T-cell (primary cell): ENCODE results near the gene CCDC38. TPM values are rescaled to one million over a fixed set of nuclear protein-coding genes. Genes with fewer than 3 reads are reported as not detected.

Experiments used
- ATAC-seq, 4 experiments: fragments of 200-7000 bp in 3 of 4; fragments of 150-1000 bp in 1 of 4; cut with Tn5 transposase; replicated peaks in 1 of 4; 1 replicate in 3 of 4; 2 replicates in 1 of 4; pipeline ENCODE4 v1.10.0; 2021; ENCODE audit warnings: moderate library complexity in 3 of 4, mild to moderate bottlenecking in 2 of 4, moderate number of reproducible peaks in 1 of 4
- CTCF ChIA-PET, 2 donors: fragments of 300-600 bp; sonication (Branson Sonifier 250); formaldehyde crosslinking; loops; one replicate each; lab custom pipeline; 2022; ENCODE audit warnings: antibody characterized with exemption in 2 of 2; lab: Charles Lee
- POLR2A ChIA-PET, 2 donors: fragments of 300-600 bp; sonication (Branson Sonifier 250); formaldehyde crosslinking; loops; one replicate each; lab custom pipeline; 2022; ENCODE audit warnings: antibody characterized with exemption in 2 of 2; lab: Charles Lee
- DNase-seq, 35 experiments: peaks; one replicate each; pipeline versions ENCODE4 v3.0.0 to v3.0.0-alpha.2; 2013 to 2023
- H3K27ac ChIP-seq: one replicate; pipeline ENCODE4 v1.5.1; 2013; ENCODE audit warnings: low read length
- H3K27me3 ChIP-seq, 2 experiments: replicated peaks in 1 of 2; 1 replicate in 1 of 2; 2 replicates in 1 of 2; pipeline versions ENCODE4 v1.6.1 to v1.7.0; 2013; ENCODE audit warnings: low read length in 1 of 2, mixed read lengths in 1 of 2; ENCODE audit not compliant: control insufficient read depth in 2 of 2, insufficient read depth in 2 of 2; ENCODE audit errors: extremely low read depth in 1 of 2
- H3K36me3 ChIP-seq, 2 donors: 1 replicate in 1 of 2; 2 replicates in 1 of 2; pipeline versions ENCODE4 v1.6.1 to v1.7.0; 2013; ENCODE audit warnings: low read length in 1 of 2; ENCODE audit not compliant: control insufficient read depth in 2 of 2, insufficient read depth in 1 of 2; ENCODE audit errors: extremely low read depth in 1 of 2
- H3K4me1 ChIP-seq, 2 experiments: 1 replicate in 1 of 2; 2 replicates in 1 of 2; pipeline versions ENCODE4 v1.6.1 to v1.7.0; 2013; ENCODE audit warnings: low read length in 2 of 2, mixed read lengths in 1 of 2; ENCODE audit not compliant: insufficient read depth in 2 of 2, control insufficient read depth in 1 of 2; ENCODE audit errors: extremely low read depth in 1 of 2
- H3K4me3 ChIP-seq, 2 donors: 1 replicate in 1 of 2; 2 replicates in 1 of 2; pipeline versions ENCODE4 v1.5.1 to v1.7.0; 2013; ENCODE audit warnings: mild to moderate bottlenecking in 2 of 2, low read length in 1 of 2, moderate library complexity in 1 of 2; ENCODE audit not compliant: control insufficient read depth in 1 of 2; ENCODE audit errors: extremely low read depth in 1 of 2
- H3K9me3 ChIP-seq: 2 replicates; pipeline ENCODE4 v1.7.0; 2013
- H3K27ac Mint-ChIP-seq, 2 donors: one replicate each; pipeline ENCODE4 v1.8.0; 2020 to 2021; ENCODE audit warnings: mild to moderate bottlenecking in 2 of 2, mixed read lengths in 2 of 2
- H3K27me3 Mint-ChIP-seq, 2 donors: one replicate each; pipeline ENCODE4 v1.8.0; 2021 to 2022; ENCODE audit warnings: mixed read lengths in 2 of 2
- H3K36me3 Mint-ChIP-seq: one replicate; pipeline ENCODE4 v1.8.0; 2021; ENCODE audit warnings: mixed read lengths
- H3K4me1 Mint-ChIP-seq, 3 donors: one replicate each; pipeline ENCODE4 v1.8.0; 2020 to 2022; ENCODE audit warnings: mixed read lengths in 3 of 3, mild to moderate bottlenecking in 1 of 3
- H3K4me3 Mint-ChIP-seq, 3 donors: one replicate each; pipeline ENCODE4 v1.8.0; 2020 to 2022; ENCODE audit warnings: mild to moderate bottlenecking in 3 of 3, mixed read lengths in 3 of 3, moderate library complexity in 3 of 3
- H3K9me3 Mint-ChIP-seq, 3 donors: one replicate each; pipeline ENCODE4 v1.8.0; 2020 to 2022; ENCODE audit warnings: mixed read lengths in 3 of 3
- WGBS: methylation state at CpG from one replicate; pipeline ENCODE4 v1.1.5; 2013; ENCODE audit warnings: missing lambda C conversion rate; ENCODE audit not compliant: insufficient coverage; 5-methylcytosine and 5-hydroxymethylcytosine counted together
- total RNA-seq, 35 experiments: library from RNA in 6 of 35; stranded (reverse) in 6 of 35; fragments of 120-200 nt in 1 of 35; gene quantifications; one replicate each; pipeline versions ENCODE4 v1.2.1 to v1.2.4 and lab custom pipeline; 2013 to 2026

Gene CCDC38
- total RNA-seq, 5 donors from 2014 or later (not counting 1 experiment from before 2014, with no cell fraction given), result 0.14 to 1.4 (median 0.49) TPM; not detected in 2

GRCh38 chr12:95859344-95859816 lies 83.0 kb downstream of the CCDC38 start:
- peaks cover 13 to 26% of the 10 kb centered on the region in 2 experiments for H3K4me1 ChIP-seq
- peaks cover 0 to 3% of the 10 kb centered on the region in 2 donors for H3K27me3 Mint-ChIP-seq
- H3K4me3 Mint-ChIP-seq, result no peak overlapping the region
- ATAC-seq (peak in 3 of 4 experiments; percentile 4 to 10 (median 6)), DNase-seq (peak in 3 of 35 experiments; percentile 7 to 27 (median 20))
- H3K36me3 Mint-ChIP-seq, result peaks cover 29% of the 10 kb centered on the region
- H3K27me3 ChIP-seq, result peaks cover 0 to 3% of the 10 kb centered on the region in 2 experiments
- ChIA-PET CTCF (interaction anchor here in 1 of 2 donors (1.0 kb wide), 1 partner anchor 201 kb away, joined by 3 read pairs; no protein-coding TSS in a partner anchor), POLR2A (interaction anchor here in 1 of 2 donors (0.6 kb wide), 1 partner anchor 1051 kb away, joined by 3 read pairs; no protein-coding TSS in a partner anchor)
- WGBS, result 0% methylated on average over 11 of the region's 13 CpGs
- H3K4me1 Mint-ChIP-seq, result peaks cover 5 to 31% (median 31%) of the 10 kb centered on the region in 3 donors
- H3K36me3 ChIP-seq, result peaks cover 0 to 29% of the 10 kb centered on the region in 2 donors
- H3K9me3 Mint-ChIP-seq, result no peaks in the 10 kb centered on the region
- H3K4me3 ChIP-seq, result peak overlapping the region; percentile 88 to 95
- no peaks in the 10 kb centered on the region for H3K9me3 ChIP-seq
- H3K27ac Mint-ChIP-seq, result no peak overlapping the region
- peak overlapping the region; percentile 84 for H3K27ac ChIP-seq

GRCh38 chr12:95858451-95859343 lies 83.7 kb downstream of the CCDC38 start, which contains the start of gene SNRPF:
TSS of gene SNRPF (plus strand) at chr12:95858952. CDS start at chr12:95859074, 122 bp downstream.
- peak within 1 kb of the TSS in 1 of 3 donors; percentile 63 for H3K4me3 Mint-ChIP-seq
- H3K36me3 ChIP-seq, result peaks cover 0 to 24% of the 10 kb centered on the region in 2 donors
- H3K27ac Mint-ChIP-seq, result no peak within 1 kb of the TSS
- H3K9me3 ChIP-seq, result no peaks in the 10 kb centered on the region
- H3K36me3 Mint-ChIP-seq, result peaks cover 25% of the 10 kb centered on the region
- peaks cover 0 to 3% of the 10 kb centered on the region in 2 experiments for H3K27me3 ChIP-seq
- H3K9me3 Mint-ChIP-seq, result no peaks in the 10 kb centered on the region
- ATAC-seq, result peak; percentile 94 to 98 (median 96)
- peaks cover 0 to 30% (median 28%) of the 10 kb centered on the region in 3 donors for H3K4me1 Mint-ChIP-seq
- ChIA-PET POLR2A (interaction anchor here in 1 of 2 donors (0.6 kb wide), 2 partner anchors 351 to 1052 kb away, joined by 3 to 5 read pairs; no protein-coding TSS in a partner anchor), CTCF (interaction anchor here in 1 of 2 donors (0.5 to 1.0 kb wide), 3 partner anchors 33 to 201 kb away, joined by 3 to 4 read pairs (median 3); no protein-coding TSS in a partner anchor)
- DNase-seq, result peak; percentile 79 to 96 (median 90)
- H3K27me3 Mint-ChIP-seq, result peaks cover 0 to 3% of the 10 kb centered on the region in 2 donors
- peaks cover 13 to 26% of the 10 kb centered on the region in 2 experiments for H3K4me1 ChIP-seq
- H3K27ac ChIP-seq, result peak within 1 kb of the TSS; percentile 84
- peak within 1 kb of the TSS; percentile 88 to 95 for H3K4me3 ChIP-seq
- WGBS, result 1% methylated on average over 29 of the region's 54 CpGs

- no peak overlapping the region for H3K27ac ChIP-seq
- Mint-ChIP-seq H3K27ac (no peak overlapping the region), H3K36me3 (peaks cover 18% of the 10 kb centered on the region), H3K4me1 (peaks cover 0 to 26% (median 20%) of the 10 kb centered on the region in 3 donors), H3K9me3 (no peaks in the 10 kb centered on the region), H3K27me3 (peaks cover 0 to 3% of the 10 kb centered on the region in 2 donors), H3K4me3 (peak overlapping the region in 1 of 3 donors; percentile 63)
- WGBS, result 60% methylated on average over 18 of the region's 18 CpGs
- peaks cover 0 to 3% of the 10 kb centered on the region in 2 experiments for H3K27me3 ChIP-seq
- H3K4me1 ChIP-seq, result peaks cover 13 to 26% of the 10 kb centered on the region in 2 experiments
- no peak overlapping the region for H3K4me3 ChIP-seq
- H3K36me3 ChIP-seq, result peaks cover 0 to 16% of the 10 kb centered on the region in 2 donors
- DNase-seq, result peak in 1 of 35 experiments; percentile 4
- POLR2A ChIA-PET, result no interaction called here
- no peak for ATAC-seq
- H3K9me3 ChIP-seq, result no peaks in the 10 kb centered on the region
- CTCF ChIA-PET, result no interaction called here
Measured at GRCh38 chr12:95857799-95858198, 84.6 kb downstream of the CCDC38 start.

- DNase-seq (no peak), ATAC-seq (no peak)
- H3K4me3 ChIP-seq, result no peak overlapping the region
- Mint-ChIP-seq H3K4me1 (peaks cover 5 to 27% (median 21%) of the 10 kb centered on the region in 3 donors), H3K9me3 (no peaks in the 10 kb centered on the region), H3K27ac (no peak overlapping the region), H3K27me3 (peaks cover 0 to 3% of the 10 kb centered on the region in 2 donors), H3K4me3 (no peak overlapping the region), H3K36me3 (peaks cover 13% of the 10 kb centered on the region)
- no peak overlapping the region for H3K27ac ChIP-seq
- H3K9me3 ChIP-seq, result no peaks in the 10 kb centered on the region
- CTCF ChIA-PET, result no interaction called here
- WGBS, result no CpG with 5 or more reads among the region's 7 CpGs
- POLR2A ChIA-PET, result no interaction called here
- peaks cover 13 to 22% of the 10 kb centered on the region in 2 experiments for H3K4me1 ChIP-seq
- H3K27me3 ChIP-seq, result peaks cover 0 to 3% of the 10 kb centered on the region in 2 experiments
- peaks cover 0 to 9% of the 10 kb centered on the region in 2 donors for H3K36me3 ChIP-seq
Measured at GRCh38 chr12:95857156-95857555, 85.3 kb downstream of the CCDC38 start.

- Histone ChIP-seq H3K27me3 (peaks cover 0 to 2% of the 10 kb centered on the region in 2 experiments), H3K4me1 (no peaks in the 10 kb centered on the region), H3K27ac (no peak overlapping the region), H3K4me3 (no peak overlapping the region), H3K36me3 (no peaks in the 10 kb centered on the region), H3K9me3 (no peaks in the 10 kb centered on the region)
- peak overlapping the region in 1 of 2 donors; percentile 13 for H3K27ac Mint-ChIP-seq
- no peaks in the 10 kb centered on the region for H3K36me3 Mint-ChIP-seq
- DNase-seq, result no peak
- peaks cover 13 to 25% (median 19%) of the 10 kb centered on the region in 3 donors for H3K4me1 Mint-ChIP-seq
- no peaks in the 10 kb centered on the region for H3K9me3 Mint-ChIP-seq
- POLR2A ChIA-PET, result no interaction called here
- CTCF ChIA-PET, result no interaction called here
- ATAC-seq, result no peak
- H3K4me3 Mint-ChIP-seq, result no peak overlapping the region
- peaks cover 0 to 9% of the 10 kb centered on the region in 2 donors for H3K27me3 Mint-ChIP-seq
- WGBS, result 100% methylated on average over 4 of the region's 4 CpGs
Measured at GRCh38 chr12:95852133-95852532, 90.3 kb downstream of the CCDC38 start.

- no peak overlapping the region for H3K4me3 ChIP-seq
- ATAC-seq (peak in 2 of 4 experiments; percentile 29 to 44), DNase-seq (peak in 1 of 35 experiments; percentile 3)
- peaks cover 13 to 25% (median 19%) of the 10 kb centered on the region in 3 donors for H3K4me1 Mint-ChIP-seq
- no peak overlapping the region for H3K27ac ChIP-seq
- peaks cover 3 to 12% of the 10 kb centered on the region in 2 donors for H3K27me3 Mint-ChIP-seq
- H3K4me1 ChIP-seq, result no peaks in the 10 kb centered on the region
- no peaks in the 10 kb centered on the region for H3K9me3 Mint-ChIP-seq
- H3K36me3 ChIP-seq, result no peaks in the 10 kb centered on the region
- POLR2A ChIA-PET, result no interaction called here
- H3K27ac Mint-ChIP-seq, result peak overlapping the region; percentile 39 to 69
- CTCF ChIA-PET, result interaction anchor here in 1 of 2 donors (0.6 kb wide), 1 partner anchor 39 kb away, joined by 6 read pairs; no protein-coding TSS in a partner anchor
- no peak overlapping the region for H3K4me3 Mint-ChIP-seq
- H3K9me3 ChIP-seq, result no peaks in the 10 kb centered on the region
- no CpG with 5 or more reads among the region's 3 CpGs for WGBS
- no peaks in the 10 kb centered on the region for H3K36me3 Mint-ChIP-seq
- H3K27me3 ChIP-seq, result peaks cover 0 to 2% of the 10 kb centered on the region in 2 experiments
Measured at GRCh38 chr12:95851606-95852005, 90.8 kb downstream of the CCDC38 start.
